H9 (cell line): ENCODE data around the gene SWT1. TPM values are rescaled to one million over a fixed set of nuclear protein-coding genes. Genes with fewer than 3 reads are reported as not detected.

Experiments
- DNase-seq: peaks from one replicate; pipeline ENCODE4 v3.0.0-alpha.2; 2017
- H2AFZ ChIP-seq: one replicate; pipeline ENCODE4 v1.6.1; 2013; ENCODE audit warnings: mild to moderate bottlenecking, low read length, control low read depth, moderate library complexity
- H2AK5ac ChIP-seq: 2 replicates; pipeline ENCODE4 v1.6.1; 2013; ENCODE audit warnings: low read length, control low read depth, mixed read lengths; ENCODE audit not compliant: insufficient read length
- H2BK120ac ChIP-seq: one replicate; pipeline ENCODE4 v1.6.1; 2013; ENCODE audit warnings: low read depth, mild to moderate bottlenecking, low read length, control low read depth, inconsistent platforms; ENCODE audit not compliant: poor library complexity, severe bottlenecking
- H2BK12ac ChIP-seq: 2 replicates; pipeline ENCODE4 v1.6.1; 2013; ENCODE audit warnings: low read length, control low read depth, mixed read lengths, low read depth; ENCODE audit not compliant: insufficient read length
- H2BK15ac ChIP-seq: 2 replicates; pipeline ENCODE4 v1.6.1; 2013; ENCODE audit warnings: low read depth, low read length, control low read depth
- H2BK20ac ChIP-seq: one replicate; pipeline ENCODE4 v1.6.1; 2013; ENCODE audit warnings: low read depth, mild to moderate bottlenecking, low read length, control low read depth, inconsistent platforms; ENCODE audit not compliant: poor library complexity, severe bottlenecking
- H2BK5ac ChIP-seq: 2 replicates; pipeline ENCODE4 v1.6.1; 2013; ENCODE audit warnings: low read length, control low read depth, mixed read lengths; ENCODE audit not compliant: insufficient read length
- H3K14ac ChIP-seq: 2 replicates; pipeline ENCODE4 v1.6.1; 2013; ENCODE audit warnings: low read length, control low read depth; ENCODE audit not compliant: insufficient read depth
- H3K18ac ChIP-seq: 2 replicates; pipeline ENCODE4 v1.6.1; 2013; ENCODE audit warnings: low read depth, mild to moderate bottlenecking, mixed read lengths, low read length, control low read depth; ENCODE audit not compliant: insufficient read length
- H3K23ac ChIP-seq: 2 replicates; pipeline ENCODE4 v1.6.1; 2013; ENCODE audit warnings: low read length, control low read depth, mixed read lengths, low read depth; ENCODE audit not compliant: insufficient read length
- H3K23me2 ChIP-seq: 2 replicates; pipeline ENCODE4 v1.6.1; 2013; ENCODE audit warnings: low read depth, mild to moderate bottlenecking, mixed read lengths, low read length, control low read depth; ENCODE audit not compliant: insufficient read length, poor library complexity, severe bottlenecking
- H3K27ac ChIP-seq: 2 replicates; pipeline ENCODE4 v1.5.1; 2013; ENCODE audit warnings: low read length, control low read depth, mixed read lengths, low read depth; ENCODE audit not compliant: insufficient read length
- H3K27me3 ChIP-seq: 2 replicates; pipeline ENCODE4 v1.6.1; 2013; ENCODE audit warnings: low read length, control low read depth, inconsistent platforms; ENCODE audit not compliant: insufficient read depth
- H3K4ac ChIP-seq: 2 replicates; pipeline ENCODE4 v1.6.1; 2013; ENCODE audit warnings: low read depth, mild to moderate bottlenecking, control low read depth, inconsistent platforms, low read length, moderate library complexity
- H3K4me1 ChIP-seq: 2 replicates; pipeline ENCODE4 v1.6.1; 2013; ENCODE audit warnings: low read length, control low read depth, inconsistent platforms; ENCODE audit not compliant: insufficient read depth
- H3K4me2 ChIP-seq: 2 replicates; pipeline ENCODE4 v1.6.1; 2013; ENCODE audit warnings: low read length, control low read depth, mixed read lengths; ENCODE audit not compliant: insufficient read length, insufficient read depth
- H3K56ac ChIP-seq: 2 replicates; pipeline ENCODE4 v1.6.1; 2013; ENCODE audit warnings: low read depth, mild to moderate bottlenecking, mixed read lengths, low read length, control low read depth; ENCODE audit not compliant: insufficient read length
- H3K79me1 ChIP-seq: 2 replicates; pipeline ENCODE4 v1.6.1; 2013; ENCODE audit warnings: low read depth, mild to moderate bottlenecking, moderate library complexity, low read length, control low read depth, inconsistent platforms; ENCODE audit not compliant: insufficient read depth, poor library complexity, severe bottlenecking
- H3K79me2 ChIP-seq: 2 replicates; pipeline ENCODE4 v1.6.1; 2013; ENCODE audit warnings: low read length, control low read depth, inconsistent platforms; ENCODE audit not compliant: insufficient read depth
- H3K9ac ChIP-seq: 2 replicates; pipeline ENCODE4 v1.6.1; 2013; ENCODE audit warnings: low read length, control low read depth, mixed read lengths; ENCODE audit not compliant: insufficient read length; ENCODE audit errors: extremely low read depth
- H3K9me3 ChIP-seq: one replicate; pipeline ENCODE4 v1.6.1; 2013; ENCODE audit warnings: low read depth, low read length, inconsistent platforms; ENCODE audit not compliant: control insufficient read depth
- H3T11ph ChIP-seq: one replicate; pipeline ENCODE4 v1.6.1; 2013; ENCODE audit warnings: mild to moderate bottlenecking, low read length, control low read depth, inconsistent platforms
- H4K20me1 ChIP-seq: one replicate; pipeline ENCODE4 v1.6.1; 2013; ENCODE audit not compliant: control insufficient read depth, insufficient read length, insufficient read depth
- H4K5ac ChIP-seq: 2 replicates; pipeline ENCODE4 v1.6.1; 2013; ENCODE audit warnings: low read depth, mild to moderate bottlenecking, mixed read lengths, low read length, control low read depth; ENCODE audit not compliant: insufficient read length
- H4K8ac ChIP-seq: replicated peaks from 2 replicates; pipeline ENCODE4 v1.6.1; 2013; ENCODE audit warnings: low read length, control low read depth, mixed read lengths, low read depth; ENCODE audit not compliant: insufficient read length
- H4K91ac ChIP-seq: 2 replicates; pipeline ENCODE4 v1.6.1; 2013; ENCODE audit warnings: low read depth, mild to moderate bottlenecking, moderate library complexity, mixed read lengths, low read length, control low read depth; ENCODE audit not compliant: insufficient read length
- H3K27ac Mint-ChIP-seq, 3 experiments: 2 replicates in 2 of 3; 3 replicates in 1 of 3; pipeline ENCODE4 v1.8.0; 2020 to 2021; ENCODE audit warnings: mixed read lengths in 3 of 3, mild to moderate bottlenecking in 1 of 3, moderate library complexity in 1 of 3
- H3K27me3 Mint-ChIP-seq: 2 replicates; pipeline ENCODE4 v1.8.0; 2021; ENCODE audit warnings: low read depth, mild to moderate bottlenecking, moderate library complexity, mixed read lengths
- H3K36me3 Mint-ChIP-seq, 3 experiments: 2 replicates in 2 of 3; 3 replicates in 1 of 3; pipeline ENCODE4 v1.8.0; 2020 to 2021; ENCODE audit warnings: low read depth in 3 of 3, mixed read lengths in 3 of 3; ENCODE audit not compliant: insufficient read depth in 1 of 3
- H3K4me1 Mint-ChIP-seq, 2 experiments: 2 replicates each; pipeline ENCODE4 v1.8.0; 2020; ENCODE audit warnings: mixed read lengths in 2 of 2
- H3K4me3 Mint-ChIP-seq, 2 experiments: 2 replicates in 1 of 2; 3 replicates in 1 of 2; pipeline ENCODE4 v1.8.0; 2020 to 2021; ENCODE audit warnings: mild to moderate bottlenecking in 2 of 2, mixed read lengths in 2 of 2, moderate library complexity in 1 of 2
- H3K9me3 Mint-ChIP-seq, 2 experiments: 2 replicates in 1 of 2; 3 replicates in 1 of 2; pipeline ENCODE4 v1.8.0; 2020; ENCODE audit warnings: mild to moderate bottlenecking in 2 of 2, mixed read lengths in 2 of 2, moderate library complexity in 1 of 2
- CTCF ChIP-seq: fragments of 200-600 bp; sonication (generic); conservative IDR thresholded peaks from 3 replicates; pipeline ENCODE4 v1.8.0; 2021; ENCODE audit warnings: antibody characterized with exemption, mild to moderate bottlenecking
- WGBS: extraction: QIAGEN DNeasy Blood & Tissue Kit; methylation state at CpG from one replicate; pipeline ENCODE4 v1.1.7; 2013; ENCODE audit warnings: missing lambda C conversion rate, low lambda C conversion rate, mixed read lengths; ENCODE audit not compliant: insufficient read length; ENCODE audit errors: extremely low coverage; 5-methylcytosine and 5-hydroxymethylcytosine counted together
- total RNA-seq: library from RNA; stranded (reverse); gene quantifications from 2 replicates; pipeline ENCODE4 v1.2.1, GENCODE V29; 2021

The SWT1 gene
- total RNA-seq, 1 experiment from 2014 or later: 5.2 TPM

DNA sequence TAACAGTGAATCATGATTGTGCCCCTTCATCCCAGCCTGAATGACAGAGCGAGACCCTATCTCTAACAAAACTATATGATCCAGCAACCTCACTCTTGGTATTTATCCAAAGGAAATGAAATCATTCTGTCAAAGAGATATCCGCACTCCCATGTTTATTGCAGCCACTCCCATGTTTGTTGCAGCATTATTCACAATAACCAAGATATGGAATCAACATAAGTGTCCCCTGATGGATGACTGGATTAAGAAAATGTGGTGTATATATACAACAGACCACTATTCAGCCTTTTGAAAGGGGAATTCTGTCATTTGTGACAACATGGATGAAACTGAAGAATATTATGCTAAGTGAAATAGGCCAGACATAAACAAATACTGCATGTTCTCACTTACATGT, 44.6 kb upstream of the SWT1 start:
- no peak overlapping the region for H2AK5ac ChIP-seq
- H3K56ac ChIP-seq: no peak overlapping the region
- H3K18ac ChIP-seq: no peak overlapping the region
- no peak overlapping the region for H2BK5ac ChIP-seq
- H2BK20ac ChIP-seq: no peak overlapping the region
- no peaks in the 10 kb centered on the region for H3K23me2 ChIP-seq
- H3K79me2 ChIP-seq: no peaks in the 10 kb centered on the region
- H3K9me3 Mint-ChIP-seq: peaks cover 12 to 17% of the 10 kb centered on the region in 2 experiments
- no peak overlapping the region for H2BK15ac ChIP-seq
- H3T11ph ChIP-seq: no peak overlapping the region
- no peak overlapping the region for H3K14ac ChIP-seq
- H2AFZ ChIP-seq: no peak overlapping the region
- H3K36me3 Mint-ChIP-seq: peaks cover 3 to 13% (median 10%) of the 10 kb centered on the region in 3 experiments; a peak in 5 of 7 replicates
- no peak overlapping the region for H4K8ac ChIP-seq
- no peak overlapping the region for H3K4me2 ChIP-seq
- H3K4ac ChIP-seq: no peak overlapping the region
- H4K91ac ChIP-seq: no peak overlapping the region
- H3K79me1 ChIP-seq: no peaks in the 10 kb centered on the region
- no peaks in the 10 kb centered on the region for H3K27me3 Mint-ChIP-seq
- H2BK12ac ChIP-seq: no peak overlapping the region
- H3K27ac ChIP-seq: no peak overlapping the region
- H4K5ac ChIP-seq: no peak overlapping the region
- H3K9ac ChIP-seq: no peak overlapping the region
- H3K9me3 ChIP-seq: no peaks in the 10 kb centered on the region
- H3K27ac Mint-ChIP-seq: no peak overlapping the region
- WGBS: no CpG with 5 or more reads among the region's 2 CpGs
- no peaks in the 10 kb centered on the region for H3K4me1 ChIP-seq
- DNase-seq: no peak
- H3K27me3 ChIP-seq: no peaks in the 10 kb centered on the region
- H3K4me3 Mint-ChIP-seq: no peak overlapping the region
- H3K4me1 Mint-ChIP-seq: no peaks in the 10 kb centered on the region
- TF ChIP-seq CTCF: no peak
- no peak overlapping the region for H3K23ac ChIP-seq
- H2BK120ac ChIP-seq: no peak overlapping the region
- H4K20me1 ChIP-seq: no peaks in the 10 kb centered on the region
